Raji (cell line): ENCODE measurements around the gene PEA15.

Source experiments
- POLR2A ChIP-seq: IDR thresholded peaks from 2 replicates; pipeline ENCODE4 v1.6.1; 2011; ENCODE audit warnings: low read depth, low read length, control low read depth; ENCODE audit not compliant: insufficient read depth

The PEA15 gene

DNA sequence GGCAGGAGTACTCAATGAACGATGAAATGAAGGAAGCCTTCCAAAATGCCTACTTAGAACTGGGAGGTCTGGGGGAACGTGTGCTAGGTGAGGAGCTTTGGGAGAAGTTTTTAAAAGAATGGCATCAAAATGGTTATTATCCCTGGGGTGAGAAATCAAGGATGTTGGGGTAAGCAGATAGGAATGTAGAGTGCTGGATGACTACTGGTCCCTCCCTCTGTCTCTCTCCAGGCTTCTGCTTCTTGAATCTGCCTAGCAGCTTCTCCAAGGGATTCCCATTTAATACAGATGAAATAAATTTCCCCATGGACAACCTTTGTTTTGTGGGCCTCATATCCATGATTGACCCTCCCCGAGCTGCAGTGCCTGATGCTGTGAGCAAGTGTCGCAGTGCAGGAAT, 33.8 kb upstream of the PEA15 start:
- TF ChIP-seq POLR2A, result no peak

DNA sequence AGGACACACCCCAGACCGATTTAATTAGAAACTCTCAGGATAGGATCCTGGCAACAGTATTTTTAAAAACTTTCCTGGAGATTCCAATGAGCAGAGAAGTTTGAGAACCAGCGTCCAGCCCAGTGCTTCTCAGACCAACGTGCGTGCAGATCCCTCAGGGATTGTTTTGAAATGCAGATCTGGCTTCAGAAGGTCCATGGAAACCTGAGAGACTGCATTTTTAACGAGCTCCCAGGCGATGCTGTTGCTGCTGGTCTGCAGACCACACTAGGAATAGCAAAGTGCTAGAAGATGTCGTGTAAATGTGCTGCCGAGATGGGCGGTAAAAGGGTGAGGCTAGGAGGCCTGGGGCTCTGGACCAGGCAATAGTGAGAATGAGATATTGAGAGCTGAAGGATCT, 33.2 kb upstream of the PEA15 start:
- no peak for TF ChIP-seq POLR2A

DNA sequence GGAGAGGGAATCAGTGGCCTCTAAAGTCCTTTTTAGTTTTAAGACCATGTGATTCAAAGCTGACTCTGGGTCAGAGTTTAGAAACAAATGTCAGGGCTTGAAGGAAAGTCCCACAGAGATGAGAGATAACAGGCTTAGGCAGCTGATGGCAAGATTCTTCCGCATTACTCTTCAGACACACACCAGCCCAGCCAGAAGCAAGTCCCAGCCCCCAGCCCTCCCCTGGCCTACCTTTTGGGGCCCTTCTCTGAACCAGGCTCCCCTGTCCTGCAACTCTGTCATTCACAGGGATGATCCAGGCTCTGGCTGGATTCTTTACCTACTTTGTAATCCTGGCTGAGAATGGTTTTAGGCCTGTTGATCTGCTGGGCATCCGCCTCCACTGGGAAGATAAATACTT, 28.0 kb upstream of the PEA15 start:
- no peak for TF ChIP-seq POLR2A

DNA sequence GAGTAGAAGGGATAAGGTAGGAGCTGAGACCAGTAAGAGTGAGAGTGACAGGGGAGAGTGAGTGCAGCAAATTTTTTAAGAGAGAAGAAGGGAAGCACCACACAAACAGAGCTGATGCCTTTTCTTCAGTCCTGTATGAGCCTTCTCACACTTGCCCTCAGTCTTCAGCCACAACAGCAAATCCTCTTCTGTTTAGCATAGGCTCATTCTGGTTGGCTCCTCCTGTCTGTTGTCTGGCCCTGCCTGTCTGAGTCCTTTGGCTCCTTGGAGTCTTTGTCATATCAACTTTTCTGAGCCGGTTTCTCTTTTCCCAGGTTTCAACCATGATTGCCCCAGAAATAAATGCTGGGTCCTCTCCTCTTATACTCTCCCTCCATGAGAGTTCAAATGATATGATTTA, 27.5 kb upstream of the PEA15 start:
- no peak for TF ChIP-seq POLR2A

DNA sequence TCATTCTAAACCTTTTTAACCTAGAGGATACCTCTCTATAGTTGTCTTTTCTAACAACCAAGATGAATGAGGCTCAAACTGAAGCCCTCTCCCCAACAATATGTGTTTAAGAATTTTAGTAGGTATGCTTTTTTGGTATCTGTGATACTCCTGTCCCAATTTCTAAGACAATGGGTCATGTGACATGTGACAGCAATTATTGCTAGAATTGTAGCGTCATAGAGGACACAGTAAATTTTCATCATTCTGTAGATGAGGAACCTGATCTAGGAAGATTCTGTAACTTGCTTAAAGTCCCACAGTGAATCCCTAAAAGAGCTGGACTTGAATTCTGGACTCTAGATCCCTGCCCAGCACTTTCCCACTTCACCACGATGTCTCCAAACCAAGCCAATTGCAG, 26.5 kb upstream of the PEA15 start:
- TF ChIP-seq POLR2A, result no peak

DNA sequence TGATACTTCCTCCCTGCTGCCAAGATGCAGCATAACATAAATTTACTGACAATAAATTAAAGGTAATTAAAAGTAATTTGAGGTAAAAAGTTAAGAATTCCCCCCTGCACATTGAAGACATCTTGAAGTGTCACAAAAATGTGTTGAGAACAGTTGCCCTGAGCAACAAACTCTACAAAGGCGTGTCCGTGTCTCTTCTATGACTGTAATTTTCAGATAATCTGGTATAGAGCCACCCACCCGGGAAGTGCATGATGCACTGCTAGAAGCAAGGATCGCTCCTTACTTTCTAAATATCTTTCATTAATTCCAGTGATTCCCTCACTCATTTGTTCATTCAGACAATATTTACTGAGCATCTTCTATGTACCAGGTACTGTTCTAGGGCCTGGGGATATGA, 25.8 kb upstream of the PEA15 start:
- TF ChIP-seq POLR2A, result no peak

DNA sequence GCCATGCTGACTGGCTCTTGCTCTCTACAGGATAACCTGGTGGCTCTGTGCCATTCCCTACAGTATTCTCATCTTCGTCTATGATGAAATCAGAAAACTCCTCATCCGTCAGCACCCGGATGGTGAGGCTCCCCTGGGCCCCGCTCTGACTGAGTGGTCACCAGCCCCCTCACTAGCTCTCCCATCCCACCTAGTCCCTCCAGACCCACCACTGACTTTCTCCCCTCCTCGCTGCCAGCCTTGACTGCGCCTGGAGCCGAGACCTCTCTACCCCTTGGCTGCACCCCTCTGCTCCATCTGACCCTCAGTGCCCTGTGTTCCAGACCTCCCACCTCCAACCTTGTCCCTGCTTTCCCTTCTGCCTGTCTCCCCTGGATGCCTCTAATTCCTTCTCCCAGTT, 18.9 kb upstream of the PEA15 start:
- no peak for TF ChIP-seq POLR2A

DNA sequence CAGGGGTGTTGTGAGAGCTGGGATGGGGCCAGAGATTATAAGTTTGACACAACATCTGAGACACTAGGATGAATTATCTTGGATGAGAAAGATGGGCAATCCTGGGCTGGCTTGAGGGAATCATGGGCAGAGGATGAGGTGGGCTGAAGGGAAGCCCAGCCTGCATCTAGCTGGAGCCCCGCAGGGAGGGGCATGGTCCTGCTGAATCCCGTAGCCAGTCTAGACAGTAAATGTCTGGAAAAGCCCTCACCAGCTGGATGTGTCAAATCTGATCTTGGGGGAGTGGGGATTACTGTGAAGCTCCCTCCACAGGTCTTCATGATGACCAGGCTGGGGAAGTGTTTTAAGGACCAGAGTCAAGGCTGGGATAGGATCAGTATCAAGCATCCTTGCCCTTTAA, 18.5 kb upstream of the PEA15 start:
- no peak for TF ChIP-seq POLR2A

DNA sequence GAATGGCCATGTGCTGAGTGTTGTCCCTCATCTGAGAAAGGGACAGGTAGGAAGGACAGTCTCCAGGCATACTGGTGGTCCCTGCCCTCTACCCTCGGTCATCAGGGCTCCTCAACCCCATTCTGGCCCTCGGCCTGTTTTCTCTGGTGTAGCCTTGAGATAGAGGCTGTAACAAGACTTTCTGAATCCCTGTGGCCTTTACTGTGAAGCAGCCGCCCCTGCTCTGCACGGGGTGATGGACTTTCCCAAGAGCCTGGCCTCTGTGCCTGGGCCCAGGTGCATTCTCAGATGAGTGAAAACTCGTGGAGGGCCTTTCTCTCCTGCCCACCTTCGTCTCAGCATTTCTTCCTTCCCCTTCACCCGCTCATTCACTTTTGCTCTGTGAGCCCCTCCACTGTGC, 17.8 kb upstream of the PEA15 start:
- TF ChIP-seq POLR2A, result no peak

DNA sequence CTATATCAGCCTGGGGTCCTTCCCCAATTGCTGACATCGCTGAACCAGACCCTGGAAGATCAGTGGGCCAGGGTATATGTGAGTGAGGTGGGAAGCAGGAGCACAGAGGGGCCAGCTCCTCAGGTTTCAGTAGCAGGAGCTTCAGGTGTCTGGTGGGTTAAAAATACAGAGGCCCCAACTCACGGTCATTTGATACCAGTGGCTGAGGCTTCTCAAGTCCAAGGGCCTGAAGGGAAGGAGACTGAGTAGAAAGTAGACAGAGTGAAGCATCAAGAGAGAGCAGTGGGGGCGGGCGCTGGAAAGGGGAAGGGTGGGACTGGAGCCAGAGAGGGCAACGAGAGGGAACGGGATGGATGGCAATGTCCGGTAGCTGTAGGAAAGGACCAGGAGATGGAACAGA, 16.8 kb upstream of the PEA15 start:
- TF ChIP-seq POLR2A, result no peak

DNA sequence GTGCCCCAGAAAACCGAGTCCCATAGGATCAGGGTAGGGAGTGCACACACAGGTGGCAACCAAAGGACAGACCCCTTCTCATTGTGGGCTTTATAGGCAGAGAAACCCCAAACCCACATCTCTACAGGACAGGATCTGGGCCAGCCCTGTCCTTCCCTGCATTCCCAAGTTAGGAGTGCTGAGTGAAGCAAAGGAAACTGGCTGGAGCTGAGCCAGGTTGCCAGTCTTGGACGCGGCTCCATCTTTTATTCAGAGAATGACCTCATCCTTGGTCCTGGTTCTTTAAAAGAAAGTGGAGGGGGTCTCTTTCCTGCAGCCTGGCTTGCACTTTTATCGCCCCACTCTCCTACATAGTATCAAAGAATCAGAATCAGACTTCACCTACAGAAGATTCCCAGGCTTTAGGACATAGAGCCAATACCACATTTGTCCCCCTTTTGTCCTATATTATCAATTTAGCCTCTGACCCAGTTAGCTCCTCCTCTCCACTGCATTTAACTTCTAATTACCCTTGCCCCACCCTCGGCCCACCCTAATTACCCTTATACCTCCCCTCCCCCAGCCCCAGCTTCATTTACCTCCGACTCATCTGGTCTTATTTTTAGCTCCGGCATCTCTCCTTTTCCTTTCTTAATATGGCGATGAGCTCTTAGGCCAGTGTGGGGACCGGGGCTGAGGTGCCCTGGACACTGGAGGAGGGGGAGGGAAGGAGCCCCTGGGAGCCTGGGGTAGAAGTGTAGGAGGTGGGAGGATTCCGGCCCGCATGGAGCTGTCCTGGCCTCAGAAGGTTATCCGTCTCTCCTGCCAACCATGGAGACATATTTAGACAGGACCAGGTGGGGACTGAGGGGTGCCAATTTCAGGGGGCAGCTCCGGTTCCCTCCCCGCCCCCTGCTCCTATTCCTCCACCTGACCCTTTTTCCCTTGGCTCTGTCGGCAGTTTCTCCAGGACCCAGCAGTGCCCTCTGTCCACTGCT, 15.2 kb upstream of the PEA15 start, which contains the start of gene CASQ1:
CASQ1 (plus strand) TSS at position 927 of the 977 bp plus-strand sequence. CDS start 177 bp downstream, outside the sequence.
- TF ChIP-seq POLR2A, result no peak

DNA sequence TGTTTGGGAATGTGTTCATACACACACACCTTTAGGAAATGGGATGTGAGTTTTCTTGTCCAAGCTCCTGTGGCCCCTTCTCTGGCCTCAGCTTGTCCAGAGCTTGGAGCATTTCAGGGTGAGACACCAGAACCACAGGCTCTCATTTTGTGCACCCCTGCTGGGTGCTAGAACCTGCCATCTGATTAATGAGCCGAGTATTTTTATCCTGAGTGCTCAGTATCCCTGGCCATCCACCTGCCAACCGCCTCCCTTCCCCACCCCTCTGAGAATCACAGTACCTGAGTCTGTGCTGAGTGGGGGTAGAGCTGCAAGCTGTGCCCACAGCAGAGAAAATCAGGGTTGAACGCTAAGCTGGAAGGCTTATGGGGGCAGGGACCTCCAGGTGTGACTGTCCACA, 13.4 kb upstream of the PEA15 start:
- TF ChIP-seq POLR2A, result no peak

DNA sequence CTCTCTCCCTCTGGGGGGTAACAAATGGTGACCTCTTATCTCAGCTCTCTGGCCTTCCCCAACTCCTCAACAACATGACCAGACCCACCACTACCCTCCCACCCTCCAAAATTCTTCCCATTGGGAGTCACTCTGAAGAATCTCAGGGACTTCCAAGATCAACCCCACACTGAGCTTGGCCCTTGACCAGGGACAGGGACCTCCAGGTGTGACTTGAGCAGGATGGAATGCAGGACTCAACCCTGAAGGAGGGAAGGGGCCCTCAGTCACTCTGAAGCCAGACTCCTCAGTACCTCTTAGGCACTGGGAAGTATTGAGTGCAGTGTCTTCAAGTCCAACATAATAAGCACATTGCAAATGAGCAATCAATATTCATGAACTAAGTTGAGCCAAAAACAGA, 12.9 kb upstream of the PEA15 start:
- TF ChIP-seq POLR2A, result no peak

DNA sequence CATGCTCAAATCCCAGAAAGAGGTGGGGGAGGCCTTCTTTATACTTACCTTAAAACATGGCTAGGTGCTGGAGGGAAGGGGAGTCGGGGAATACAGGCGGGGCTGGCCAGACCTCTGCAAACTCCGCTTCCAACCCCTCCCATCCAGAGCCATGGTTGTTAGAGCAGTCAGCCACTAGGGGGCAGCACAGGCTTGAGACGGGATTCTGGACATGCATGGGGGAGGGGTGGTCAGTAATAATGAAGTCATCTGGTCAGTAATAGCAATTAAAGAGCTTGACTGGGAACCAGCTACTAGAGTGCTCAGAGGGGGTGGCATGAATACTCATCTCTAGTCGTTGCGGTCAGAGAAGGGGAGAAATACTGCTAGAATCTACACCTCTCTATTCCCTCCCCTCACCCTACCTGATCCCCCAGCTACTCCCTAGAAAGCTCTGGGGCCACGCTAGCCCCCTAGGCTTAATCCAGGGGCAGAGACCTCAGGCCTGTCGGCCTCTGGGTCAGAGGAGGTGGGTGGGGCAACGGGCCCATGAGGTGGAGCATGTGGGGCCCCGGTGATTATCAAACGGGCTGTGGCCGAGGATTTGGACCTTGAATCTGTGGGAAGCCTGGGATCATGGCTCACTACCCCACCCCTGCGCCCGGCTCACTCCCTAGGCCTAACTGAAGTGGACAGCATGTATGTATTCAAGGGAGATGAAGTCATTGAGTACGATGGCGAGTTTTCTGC, 11.9 kb upstream of the PEA15 start:
- TF ChIP-seq POLR2A, result no peak

DNA sequence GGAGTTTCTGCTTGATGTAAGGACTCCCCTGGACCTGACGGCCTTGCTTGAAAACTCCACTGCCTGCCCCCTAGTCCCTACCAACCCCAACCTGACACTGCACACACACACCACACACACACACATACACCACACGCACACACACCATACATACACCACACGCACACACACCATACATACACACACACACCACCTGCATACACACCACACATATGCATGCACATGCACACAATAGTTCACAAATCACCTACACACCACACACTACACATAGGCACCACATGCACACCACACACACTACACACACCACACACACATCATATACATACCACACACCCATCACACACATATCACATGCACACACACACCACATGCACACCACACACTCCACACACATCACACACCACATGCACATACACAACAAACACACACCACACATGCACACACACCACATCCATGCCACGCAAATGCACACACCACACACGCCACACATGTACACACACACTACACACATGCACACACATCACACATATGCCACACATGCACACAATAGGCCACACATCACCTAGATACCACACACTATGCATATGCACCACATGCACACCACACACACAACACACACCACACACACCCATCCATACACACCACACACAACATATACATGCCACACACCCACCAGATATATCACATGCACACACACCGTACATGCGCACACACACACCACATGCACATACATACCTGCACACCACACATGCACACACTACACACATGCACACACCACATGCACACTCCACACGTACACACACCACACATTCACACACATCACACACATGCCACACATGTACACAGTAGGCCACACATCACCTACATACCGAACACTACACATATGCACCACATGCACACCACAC, 11.1 kb upstream of the PEA15 start:
- no peak for TF ChIP-seq POLR2A
